Measurements from ENCODE around the gene PPP1R1A. TPM values are rescaled to one million over a fixed set of nuclear protein-coding genes. Genes with fewer than 3 reads are reported as not detected.

The PPP1R1A gene
- total RNA-seq, result 75.0 TPM
- long read RNA-seq, transcript PPP1R1A-201 (7 exons, 1,826 nt), result major isoform, 103 of 113 reads
- long read RNA-seq, partial matches to known transcripts, result 4 of 113 reads
- long read RNA-seq, other reads (novel, unspliced or antisense), result 6 of 113 reads

DNA sequence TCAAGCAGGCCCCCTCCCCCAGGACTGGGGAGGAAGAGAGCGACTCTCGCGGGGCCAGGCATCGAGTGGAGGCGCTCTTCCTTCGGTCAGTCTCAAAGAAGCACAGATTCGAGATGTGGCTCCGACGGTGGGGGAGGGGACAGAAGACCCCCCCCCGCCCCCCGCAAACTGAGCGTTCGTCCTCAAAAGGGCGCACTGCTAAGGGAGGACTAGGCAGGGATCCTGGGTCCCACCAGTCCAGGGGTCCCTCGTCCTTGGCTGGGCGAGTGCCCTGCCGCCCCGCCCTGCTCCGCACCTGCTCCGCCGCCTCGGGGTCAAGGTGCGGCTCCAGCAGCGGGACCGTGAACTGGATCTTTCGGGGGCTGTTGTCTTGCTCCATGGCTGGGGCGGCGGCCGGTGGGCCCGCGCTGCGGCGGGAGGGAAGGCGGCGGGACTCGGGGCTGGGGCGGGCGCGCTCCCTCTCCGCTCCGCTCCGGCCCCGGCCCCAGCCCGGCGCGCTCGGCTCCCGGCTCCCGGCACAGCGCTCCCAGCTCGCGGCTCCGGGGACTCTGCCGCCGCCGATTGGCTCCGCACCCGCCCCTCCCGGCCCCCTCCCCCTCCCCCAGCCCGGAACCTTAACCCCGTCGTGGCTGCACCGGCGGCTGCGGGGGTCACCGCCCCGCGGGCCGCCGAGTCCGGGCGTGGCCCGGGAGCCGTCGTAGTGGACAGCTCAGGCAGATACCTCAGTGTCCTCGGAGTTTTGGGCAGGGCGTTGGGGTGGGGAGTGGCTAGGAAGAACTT is at the start of gene PPP1R1A:
Gene PPP1R1A (minus strand): TSS at position 550 of the 780 bp plus-strand sequence. CDS start 171 bp downstream, at position 379.
- Histone ChIP-seq H3K27ac (replicated peaks) (peak within 1 kb of the TSS; percentile 61), H3K4me3 (peak within 1 kb of the TSS; percentile 76), H3K9me3 (replicated peaks) (no peaks in the 10 kb centered on the region), H3K4me1 (peaks cover 55% of the 10 kb centered on the region), H3K36me3 (no peaks in the 10 kb centered on the region), H3K27me3 (ENCODE audit: low read depth) (peaks cover 70% of the 10 kb centered on the region)
- intact Hi-C loops (cut with micrococcal nuclease), result no loop called here
- DNase-seq, result peak; percentile 35
- TF ChIP-seq CTCF (IDR thresholded peaks at IDR 0.05; ENCODE audit: borderline replicate concordance), result no peak

DNA sequence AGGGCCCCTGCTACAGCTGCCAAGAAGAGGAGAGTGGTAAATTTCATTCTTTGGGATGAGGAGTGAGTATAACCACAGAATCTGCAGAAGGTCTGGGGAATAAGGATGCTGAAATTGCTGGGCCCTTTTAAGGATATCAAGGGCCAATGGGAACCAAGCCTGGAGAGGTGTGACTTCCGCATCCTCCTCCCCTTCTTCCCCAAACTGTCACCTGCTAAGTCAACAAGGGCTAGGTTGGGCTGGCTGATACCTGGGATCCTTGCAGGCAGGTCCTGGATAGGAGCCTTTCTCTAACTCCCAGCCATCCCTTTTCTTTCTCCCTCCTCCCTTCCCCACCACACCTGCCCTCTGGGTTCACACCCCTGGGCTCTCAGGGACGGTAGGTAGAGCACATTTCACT is 46.3 kb upstream of the PPP1R1A start, which contains the start of gene LACRT:
Gene LACRT (minus strand): TSS at position 101 of the 400 bp plus-strand sequence. CDS start 54 bp downstream, at position 47.
- no peak for DNase-seq
- H3K4me3 ChIP-seq, result no peak within 1 kb of the TSS
- no peak within 1 kb of the TSS for H3K27ac ChIP-seq (replicated peaks)
- H3K4me1 ChIP-seq, result no peaks in the 10 kb centered on the region
- no peaks in the 10 kb centered on the region for H3K9me3 ChIP-seq (replicated peaks)
- no peak for TF ChIP-seq CTCF (IDR thresholded peaks at IDR 0.05; ENCODE audit: borderline replicate concordance)
- H3K27me3 ChIP-seq (ENCODE audit: low read depth), result peaks cover 51% of the 10 kb centered on the region
- no peaks in the 10 kb centered on the region for H3K36me3 ChIP-seq
- intact Hi-C loops (cut with micrococcal nuclease), result no loop called here

DNA sequence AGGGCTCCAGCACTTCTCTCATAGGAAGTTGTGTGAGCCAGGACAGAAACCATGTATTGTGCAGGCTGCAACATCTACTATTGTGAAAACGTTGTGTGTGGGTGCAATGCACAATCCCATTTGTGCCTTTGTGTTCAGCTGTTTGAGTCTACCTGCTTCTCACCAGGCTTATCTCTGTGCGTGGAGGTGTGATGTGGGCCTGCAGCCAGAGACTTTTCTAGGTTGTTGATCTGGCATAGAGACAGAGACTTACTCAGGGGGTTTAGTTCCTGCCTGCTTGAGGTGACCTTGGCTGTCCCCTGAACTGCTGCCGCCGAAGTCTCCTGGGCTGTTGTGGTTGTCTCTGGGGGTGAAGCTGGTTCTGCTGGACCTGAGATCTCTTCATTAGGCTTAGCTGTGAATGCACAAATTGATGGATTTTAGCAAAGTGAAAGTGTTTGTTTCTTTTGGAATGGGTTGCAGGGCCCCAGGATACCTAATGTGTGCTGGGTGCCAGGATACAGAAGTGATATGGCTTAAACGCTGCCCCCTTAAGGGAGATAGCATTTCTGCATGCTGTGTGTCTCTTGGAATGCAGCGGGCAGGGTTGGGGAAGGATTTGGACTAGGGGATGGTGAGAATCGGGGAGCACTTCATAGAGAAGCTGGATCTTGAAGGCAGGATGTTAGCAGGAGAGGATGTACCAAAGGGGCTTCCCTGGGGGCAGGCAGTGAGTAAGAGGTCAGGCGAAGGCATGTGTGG is 43.7 kb upstream of the PPP1R1A start:
- H3K27ac ChIP-seq (replicated peaks), result no peak overlapping the region
- no peaks in the 10 kb centered on the region for H3K36me3 ChIP-seq
- H3K4me3 ChIP-seq, result no peak overlapping the region
- intact Hi-C loops (cut with micrococcal nuclease), result no loop called here
- no peak for TF ChIP-seq CTCF (IDR thresholded peaks at IDR 0.05; ENCODE audit: borderline replicate concordance)
- DNase-seq, result no peak
- no peaks in the 10 kb centered on the region for H3K9me3 ChIP-seq (replicated peaks)
- no peaks in the 10 kb centered on the region for H3K4me1 ChIP-seq
- H3K27me3 ChIP-seq (ENCODE audit: low read depth), result peaks cover 71% of the 10 kb centered on the region

DNA sequence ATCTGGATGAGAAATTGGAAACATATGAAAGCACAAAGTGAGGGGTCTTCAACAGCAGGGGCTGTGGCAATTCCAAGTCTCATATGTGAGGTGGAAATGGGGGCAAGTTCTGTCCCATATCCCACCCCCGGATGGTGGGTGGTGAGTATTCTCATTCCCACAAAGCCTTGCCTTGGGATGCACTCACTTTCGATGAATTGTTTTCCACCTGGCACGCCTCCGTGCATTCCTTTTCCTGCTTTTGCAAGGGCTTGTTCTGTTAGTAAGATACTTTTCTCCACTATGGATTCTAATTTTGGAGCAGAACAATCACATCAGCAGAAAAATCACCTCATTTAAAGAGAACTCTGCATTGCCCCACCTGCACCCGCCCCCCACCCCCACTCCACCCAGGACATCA is 43.1 kb upstream of the PPP1R1A start:
- Histone ChIP-seq H3K27ac (replicated peaks) (no peak overlapping the region), H3K4me3 (no peak overlapping the region), H3K4me1 (no peaks in the 10 kb centered on the region), H3K27me3 (ENCODE audit: low read depth) (peaks cover 74% of the 10 kb centered on the region), H3K36me3 (no peaks in the 10 kb centered on the region), H3K9me3 (replicated peaks) (no peaks in the 10 kb centered on the region)
- DNase-seq, result no peak
- no peak for TF ChIP-seq CTCF (IDR thresholded peaks at IDR 0.05; ENCODE audit: borderline replicate concordance)
- intact Hi-C loops (cut with micrococcal nuclease), result no loop called here

GRCh38 chr12:54629925-54630324 is 41.5 kb upstream of the PPP1R1A start:
- peaks cover 83% of the 10 kb centered on the region for H3K27me3 ChIP-seq (ENCODE audit: low read depth)
- no peak for DNase-seq
- H3K36me3 ChIP-seq, result no peaks in the 10 kb centered on the region
- no peak overlapping the region for H3K27ac ChIP-seq (replicated peaks)
- no peaks in the 10 kb centered on the region for H3K4me1 ChIP-seq
- no peak for TF ChIP-seq CTCF (IDR thresholded peaks at IDR 0.05; ENCODE audit: borderline replicate concordance)
- H3K4me3 ChIP-seq, result no peak overlapping the region
- intact Hi-C loops (cut with micrococcal nuclease), result no loop called here
- no peaks in the 10 kb centered on the region for H3K9me3 ChIP-seq (replicated peaks)
